CD4-positive, alpha-beta T cell treated with Interleukin-4 for 1 hour (primary cell): ENCODE data around the gene ECPAS.
"Not testable (repeated sequence)": the region's sequence is repeated elsewhere in the genome, so short reads cannot be mapped to it uniquely, and the experiment has no call there.

Experiments used
- DNase-seq, 2 donors: peaks; one replicate each; pipeline ENCODE4 v3.0.0-alpha.2; 2020 to 2022

The ECPAS gene

GRCh38 chr9:111334318-111334863 is 149.8 kb downstream of the ECPAS start:
- DNase-seq, result not testable (repeated sequence)

DNA sequence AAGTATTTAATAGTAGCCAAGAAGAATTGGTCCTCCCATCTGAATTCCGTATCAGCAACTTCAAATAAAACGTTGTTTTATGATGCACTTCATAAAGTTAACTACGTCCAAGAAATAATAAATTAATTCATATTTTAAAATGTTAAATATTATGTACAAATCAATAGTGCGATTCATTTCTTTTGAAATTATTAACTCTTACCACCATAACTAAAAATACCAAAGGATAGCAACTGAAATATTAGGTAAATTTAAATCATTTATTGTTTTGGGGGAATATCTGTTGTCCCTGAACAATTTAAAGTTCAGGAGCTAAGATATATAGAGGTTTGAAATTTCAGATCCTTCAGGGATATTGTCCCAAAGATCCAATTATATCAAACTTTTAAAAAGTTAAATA is 154.1 kb downstream of the ECPAS start, which contains the start of gene OR2K2:
OR2K2 (minus strand) TSS at position 101 of the 400 bp plus-strand sequence. CDS start 1,791 bp downstream, outside the sequence.
- DNase-seq, result no peak

DNA sequence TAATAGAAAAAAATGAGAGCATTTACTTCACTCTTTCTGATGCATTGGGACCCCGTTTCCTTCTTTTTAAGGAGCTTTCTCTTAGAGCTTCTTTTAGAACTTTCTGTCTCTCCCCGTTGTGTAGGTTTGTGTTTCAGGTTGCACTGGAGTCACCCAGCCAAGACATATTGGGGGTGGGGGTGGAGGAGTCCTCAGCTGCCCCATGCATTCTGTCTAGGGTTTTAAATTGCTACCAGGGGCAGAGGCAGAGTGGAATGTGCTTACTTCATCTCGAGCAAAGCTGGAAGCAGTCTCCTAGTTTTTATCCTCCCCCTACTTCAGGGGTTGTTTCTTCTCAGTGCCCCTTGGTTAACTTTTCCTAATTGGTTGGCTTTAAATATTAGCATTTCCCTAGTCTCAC is 163.6 kb downstream of the ECPAS start:
- DNase-seq, result no peak

- no peak for DNase-seq
These were observed 167.4 kb downstream of the ECPAS start for GRCh38 chr9:111316796-111317195.
